GM18870 (cell line): Measurements from ENCODE around the gene SERPINB6.
"Not testable (repeated sequence)": the region's sequence is repeated elsewhere in the genome, so short reads cannot be mapped to it uniquely, and the experiment has no call there.

Experiments
- ATAC-seq: cut with Tn5 transposase; IDR thresholded peaks from one replicate; pipeline ENCODE4 v1.9.1; 2021; ENCODE audit warnings: moderate library complexity; ENCODE audit not compliant: unreplicated experiment

Gene SERPINB6

DNA sequence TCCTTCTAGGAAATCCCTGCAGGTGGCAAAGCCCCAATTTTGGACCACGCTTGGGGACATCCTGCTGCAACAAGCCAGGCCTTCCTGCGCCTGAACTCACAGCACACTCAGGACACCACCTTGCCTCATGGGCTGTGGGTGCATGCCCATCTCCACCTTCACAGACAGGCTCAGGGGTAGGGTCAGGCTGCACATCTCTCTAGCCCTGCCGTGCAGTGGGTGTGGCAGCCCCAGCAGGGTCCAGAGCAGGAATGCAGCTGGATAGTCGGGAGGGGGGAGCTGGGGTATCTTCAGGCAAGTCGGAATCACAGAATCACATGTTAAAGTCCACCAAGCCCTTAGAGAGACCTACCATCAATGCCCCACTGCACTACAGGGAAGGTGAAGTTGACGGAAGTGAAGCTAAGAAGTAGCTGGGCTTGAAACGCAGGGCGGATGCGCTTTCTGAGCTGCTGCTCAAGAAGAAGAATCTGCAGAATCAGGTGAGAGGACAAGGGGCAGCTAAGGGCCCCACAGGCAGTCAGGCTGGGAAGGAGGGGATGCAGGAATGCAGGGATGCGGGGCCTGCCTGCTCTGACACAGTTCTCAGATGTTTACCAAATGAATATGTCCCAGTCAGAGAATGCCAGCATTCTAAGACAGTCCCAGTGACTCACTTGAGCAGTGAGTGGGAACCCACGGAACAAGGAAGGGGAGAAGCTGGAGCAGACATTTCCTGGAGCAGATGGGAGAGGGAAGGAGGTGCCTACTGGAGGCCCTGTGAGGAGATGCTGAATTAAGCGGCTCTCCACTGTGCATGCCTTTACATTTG, 11.3 kb downstream of the SERPINB6 start:
- no peak for ATAC-seq

GRCh38 chr6:2958776-2959175, 12.6 kb downstream of the SERPINB6 start:
- ATAC-seq = no peak

DNA sequence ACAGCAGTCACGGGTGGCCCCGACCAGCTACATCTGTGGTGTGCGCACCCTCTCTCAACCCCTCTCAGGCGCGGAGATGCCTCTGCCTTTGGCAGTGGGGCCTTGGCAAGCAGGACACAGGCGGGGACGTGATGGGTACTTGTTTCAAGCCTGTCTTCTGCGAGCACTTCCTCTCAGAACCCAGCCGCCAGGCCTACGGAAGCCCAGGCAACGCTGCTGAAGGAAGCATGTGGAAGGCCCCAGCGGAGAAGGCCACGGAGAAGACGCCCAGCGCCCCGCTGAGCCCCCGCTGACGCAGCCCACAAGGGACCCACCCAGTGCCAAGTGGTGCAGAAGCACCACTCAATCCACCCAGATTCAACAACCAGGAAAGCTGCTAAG, 13.0 kb downstream of the SERPINB6 start:
- no peak for ATAC-seq

DNA sequence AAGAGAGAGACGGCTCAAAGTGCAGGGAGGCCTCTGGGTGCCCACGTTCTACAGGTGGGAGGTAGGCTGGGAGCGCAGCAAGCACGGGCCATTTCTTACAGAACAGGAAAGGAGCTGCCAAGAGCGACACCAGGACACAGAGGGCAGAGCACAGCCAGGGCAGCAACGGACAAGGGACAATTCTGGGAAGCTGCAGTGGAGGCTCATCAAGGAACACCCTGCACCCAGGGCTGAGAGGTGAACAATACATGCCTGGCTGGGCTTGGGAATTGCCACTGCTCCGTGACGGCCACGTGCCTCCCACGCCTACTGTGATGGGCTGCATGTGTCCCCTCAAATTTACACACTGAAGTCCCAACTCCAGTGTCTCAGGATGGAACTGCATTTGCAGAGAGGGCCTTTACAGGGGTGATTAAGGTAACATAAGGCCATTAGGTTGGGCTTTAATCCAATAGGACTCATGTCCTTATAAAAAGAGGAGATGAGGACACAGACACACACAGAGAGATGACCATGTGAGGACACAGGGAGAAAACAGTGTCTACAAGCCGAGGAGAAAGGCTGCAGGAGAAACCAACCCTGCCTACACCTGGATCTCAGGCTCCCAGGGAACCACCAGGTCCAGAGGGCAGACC, 13.6 kb downstream of the SERPINB6 start:
- ATAC-seq = no peak

DNA sequence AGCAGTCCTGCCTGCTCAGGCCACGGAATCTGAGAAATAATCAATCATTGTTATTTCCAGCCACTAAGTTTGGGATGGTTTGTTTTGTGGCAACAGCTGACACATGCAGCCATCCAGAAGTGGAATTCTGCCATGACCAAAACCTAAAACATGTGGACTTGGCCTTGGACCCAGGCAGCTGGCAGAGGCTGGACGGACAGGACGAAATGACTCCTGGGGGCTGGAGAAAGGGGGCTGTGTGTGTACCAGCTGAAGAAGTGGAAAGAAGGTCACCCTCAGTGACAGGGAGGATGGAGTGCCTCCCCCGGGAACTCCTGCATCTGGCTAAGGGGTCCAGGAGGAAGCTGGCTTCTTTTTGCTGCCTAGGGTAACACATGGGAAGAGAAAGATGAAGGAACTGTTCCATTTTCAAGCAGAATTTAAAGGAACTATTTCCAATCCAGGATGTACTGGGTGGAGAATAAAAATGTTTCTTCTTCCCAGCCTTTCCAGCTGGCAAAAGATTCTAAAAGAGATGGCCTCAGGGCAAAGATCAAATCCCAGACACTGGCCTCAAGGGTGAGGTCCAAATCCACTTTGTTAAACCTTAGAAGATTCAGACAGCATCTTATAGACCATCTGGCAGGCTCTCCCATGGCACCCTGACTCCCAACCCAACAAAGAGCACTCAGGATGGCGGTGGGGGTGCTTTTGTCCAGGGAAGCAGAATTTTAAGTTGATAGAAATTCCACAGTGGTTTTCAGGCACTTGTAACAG, 14.3 kb downstream of the SERPINB6 start:
- no peak for ATAC-seq

- ATAC-seq = no peak
Measured at GRCh38 chr6:2953098-2953497, 18.3 kb downstream of the SERPINB6 start.

DNA sequence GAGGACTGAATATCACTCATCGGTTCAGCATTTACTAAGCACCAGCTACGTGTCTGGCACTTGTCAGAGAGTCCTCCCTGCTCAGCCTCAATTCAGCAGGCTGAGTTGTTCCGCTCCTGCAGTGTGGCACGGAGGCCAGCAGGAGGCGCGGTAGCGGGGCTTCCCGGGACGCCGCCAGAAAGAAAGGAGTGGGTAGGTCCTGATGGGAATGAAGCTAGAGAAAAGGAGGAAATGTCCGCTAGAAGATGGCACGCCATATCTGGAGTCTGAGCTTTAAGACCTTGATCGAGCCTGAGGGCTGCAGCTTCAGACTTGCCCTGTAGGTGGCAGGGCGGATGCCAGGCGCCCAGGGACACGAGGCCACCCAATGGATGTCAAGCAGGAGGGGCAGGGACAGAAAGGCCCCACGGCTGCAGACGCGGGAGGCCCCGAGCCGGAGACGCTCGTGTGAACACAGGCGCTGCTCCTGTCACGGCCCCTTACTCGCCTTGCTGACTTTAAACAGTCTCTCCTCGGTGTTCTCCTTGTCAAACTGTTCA, 18.7 kb downstream of the SERPINB6 start:
- ATAC-seq = peak; percentile 48

DNA sequence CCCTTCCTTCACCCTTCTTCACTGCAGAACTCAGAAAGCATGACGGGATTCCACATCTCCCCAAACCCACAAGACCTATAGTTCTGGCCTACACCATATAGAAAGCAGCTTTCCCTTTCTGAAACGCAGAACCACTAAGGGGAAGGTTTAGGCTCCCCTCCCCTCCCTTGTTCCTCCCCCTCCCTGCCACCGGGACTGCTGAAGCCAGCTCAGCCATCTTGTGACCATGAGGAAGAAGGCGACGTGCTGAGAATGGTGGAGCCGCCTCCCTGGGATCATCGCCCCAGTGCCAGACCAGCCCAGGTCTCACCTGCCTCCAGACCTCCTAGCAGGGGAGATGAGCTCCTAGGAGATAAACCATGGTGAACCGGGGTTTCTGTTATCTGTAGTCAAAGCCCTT, 19.6 kb downstream of the SERPINB6 start:
- no peak for ATAC-seq

GRCh38 chr6:2950713-2951112, 20.7 kb downstream of the SERPINB6 start:
- no peak for ATAC-seq

DNA sequence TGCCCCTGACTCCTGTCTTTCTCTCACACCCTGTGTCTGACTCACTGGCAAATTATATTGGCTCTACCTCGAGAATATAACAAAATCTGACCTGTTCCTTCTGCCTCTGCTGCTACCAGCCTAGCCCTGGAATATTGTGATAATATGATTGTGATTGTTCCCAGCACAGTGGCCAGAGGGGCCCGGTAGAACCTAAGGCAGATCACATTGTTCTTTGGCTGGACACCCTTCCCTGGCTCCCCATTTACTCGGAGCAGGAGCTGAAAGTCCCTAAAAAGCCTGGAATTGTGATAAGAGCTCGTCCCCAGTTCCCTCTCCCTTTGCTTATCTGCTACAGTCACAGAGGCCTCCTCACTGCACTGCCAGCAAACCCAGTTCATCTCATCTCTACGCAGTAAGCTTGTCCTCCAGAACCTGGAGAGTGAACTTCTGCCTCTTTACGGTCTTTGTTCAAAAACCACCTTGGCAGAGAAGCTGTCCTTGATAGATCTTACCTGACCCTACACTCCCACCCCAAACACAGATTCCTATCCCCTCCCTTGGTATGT, 21.8 kb downstream of the SERPINB6 start:
- no peak for ATAC-seq

GRCh38 chr6:2949121-2949520, 22.2 kb downstream of the SERPINB6 start:
- no peak for ATAC-seq

- ATAC-seq = no peak
Measured at GRCh38 chr6:2948228-2949025, 22.9 kb downstream of the SERPINB6 start.

- ATAC-seq = no peak
Measured at GRCh38 chr6:2947445-2947844, 23.9 kb downstream of the SERPINB6 start.

GRCh38 chr6:2945153-2945452, 26.3 kb downstream of the SERPINB6 start:
- no peak for ATAC-seq

- no peak for ATAC-seq
Measured at GRCh38 chr6:2944405-2945152, 26.8 kb downstream of the SERPINB6 start.

- no peak for ATAC-seq
Measured at GRCh38 chr6:2943564-2943955, 27.8 kb downstream of the SERPINB6 start.

DNA sequence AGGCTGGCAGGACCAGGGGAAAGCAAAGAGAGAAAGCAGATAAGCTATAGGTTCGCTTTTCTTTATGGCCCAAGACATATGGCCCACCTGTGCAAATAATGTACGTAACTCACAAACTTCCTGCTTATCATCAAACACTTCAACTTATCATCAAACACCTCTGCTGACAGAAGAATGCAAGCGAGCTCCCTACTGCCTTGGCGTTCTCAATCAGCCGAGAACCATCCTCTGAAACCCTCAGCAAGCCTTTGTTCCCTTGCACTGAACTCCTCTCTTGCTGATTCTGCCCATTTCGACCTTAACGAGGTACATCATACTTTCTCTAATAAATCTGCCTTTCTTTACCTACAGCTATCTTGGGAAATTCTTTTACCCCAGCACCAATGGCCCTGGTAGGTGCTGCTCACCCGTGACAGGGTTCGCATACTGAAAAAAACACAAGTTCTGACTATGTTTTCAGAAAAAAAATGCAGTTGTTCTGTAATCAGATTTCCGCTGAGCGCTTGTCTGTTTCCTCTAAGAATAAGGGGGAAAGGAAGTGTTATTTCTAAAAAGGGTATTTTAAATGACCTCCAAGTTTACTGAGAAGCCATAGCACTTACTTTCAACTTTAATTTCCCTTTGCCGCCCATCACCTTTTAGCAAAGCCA, 28.3 kb downstream of the SERPINB6 start:
- ATAC-seq = no peak

GRCh38 chr6:2942116-2942515, 29.3 kb downstream of the SERPINB6 start:
- not testable (repeated sequence) for ATAC-seq

GRCh38 chr6:2940851-2941250, 30.5 kb downstream of the SERPINB6 start:
- ATAC-seq = no peak
